Hepatocyte (in vitro differentiated cells): ENCODE measurements around the gene SLC38A9.

Experiments
- CTCF ChIP-seq: fragments of 200-600 bp; sonication (generic); IDR thresholded peaks from 2 replicates; pipeline ENCODE4 v1.5.1; 2016; ENCODE audit warnings: antibody characterized with exemption, mild to moderate bottlenecking; ENCODE audit not compliant: poor library complexity
- EZH2 ChIP-seq: fragments of 200-600 bp; sonication (generic); IDR thresholded peaks from 2 replicates; pipeline ENCODE4 v1.6.1; 2016; ENCODE audit warnings: antibody characterized with exemption, mild to moderate bottlenecking, borderline replicate concordance
- EZH2phosphoT487 ChIP-seq: fragments of 200-600 bp; sonication (generic); IDR thresholded peaks from one replicate; pipeline ENCODE4 v1.6.1; 2018; ENCODE audit warnings: antibody characterized with exemption, mild to moderate bottlenecking, low read depth, moderate library complexity; ENCODE audit not compliant: unreplicated experiment, severe bottlenecking

GRCh38 chr5:55609413-55609812 lies 102.7 kb downstream of the SLC38A9 start:
- TF ChIP-seq CTCF (no peak), EZH2phosphoT487 (no peak), EZH2 (no peak)
